ENCODE measurements around the gene C19orf33. TPM values are rescaled to one million over a fixed set of nuclear protein-coding genes. Genes with fewer than 3 reads are reported as not detected.

The C19orf33 gene
- total RNA-seq, 1 donor from 2014 or later, result not detected

- no peak for DNase-seq (ENCODE audit: low spot score)
- Mint-ChIP-seq H3K4me1 (ENCODE audit: low read depth) (peaks cover 11% of the 10 kb centered on the region), H3K9me3 (no peaks in the 10 kb centered on the region), H3K27me3 (ENCODE audit: insufficient read depth) (no peaks in the 10 kb centered on the region), H3K36me3 (ENCODE audit: low read depth) (peaks cover 25% of the 10 kb centered on the region), H3K27ac (no peak overlapping the region), H3K4me3 (no peak overlapping the region)
- intact Hi-C loops (cut with micrococcal nuclease), result no loop called here
These were observed 3.5 kb downstream of the C19orf33 start for GRCh38 chr19:38307597-38307996.

- DNase-seq (ENCODE audit: low spot score), result no peak
- Mint-ChIP-seq H3K4me1 (ENCODE audit: low read depth) (peaks cover 12% of the 10 kb centered on the region), H3K27me3 (ENCODE audit: insufficient read depth) (no peaks in the 10 kb centered on the region), H3K36me3 (ENCODE audit: low read depth) (peaks cover 25% of the 10 kb centered on the region), H3K27ac (no peak overlapping the region), H3K9me3 (no peaks in the 10 kb centered on the region), H3K4me3 (no peak overlapping the region)
- intact Hi-C loops (cut with micrococcal nuclease), result no loop called here
These were observed 4.1 kb downstream of the C19orf33 start for GRCh38 chr19:38308006-38308766.

GRCh38 chr19:38308926-38309614 lies 5.0 kb downstream of the C19orf33 start:
- no peak for DNase-seq (ENCODE audit: low spot score)
- Mint-ChIP-seq H3K27me3 (ENCODE audit: insufficient read depth) (no peaks in the 10 kb centered on the region), H3K27ac (no peak overlapping the region), H3K4me3 (no peak overlapping the region), H3K9me3 (no peaks in the 10 kb centered on the region), H3K4me1 (ENCODE audit: low read depth) (peaks cover 17% of the 10 kb centered on the region), H3K36me3 (ENCODE audit: low read depth) (peaks cover 27% of the 10 kb centered on the region)
- intact Hi-C loops (cut with micrococcal nuclease), result no loop called here

- intact Hi-C loops (cut with micrococcal nuclease), result no loop called here
- no peak overlapping the region for H3K27ac Mint-ChIP-seq
- H3K27me3 Mint-ChIP-seq (ENCODE audit: insufficient read depth), result no peaks in the 10 kb centered on the region
- no peak overlapping the region for H3K4me3 Mint-ChIP-seq
- peaks cover 17% of the 10 kb centered on the region for H3K4me1 Mint-ChIP-seq (ENCODE audit: low read depth)
- no peak for DNase-seq (ENCODE audit: low spot score)
- peaks cover 27% of the 10 kb centered on the region for H3K36me3 Mint-ChIP-seq (ENCODE audit: low read depth)
- no peaks in the 10 kb centered on the region for H3K9me3 Mint-ChIP-seq
These were observed 5.7 kb downstream of the C19orf33 start for GRCh38 chr19:38309615-38310278.

GRCh38 chr19:38310279-38310670 lies 6.2 kb downstream of the C19orf33 start:
- Mint-ChIP-seq H3K27ac (no peak overlapping the region), H3K36me3 (ENCODE audit: low read depth) (peaks cover 27% of the 10 kb centered on the region), H3K9me3 (no peaks in the 10 kb centered on the region), H3K4me3 (no peak overlapping the region), H3K27me3 (ENCODE audit: insufficient read depth) (no peaks in the 10 kb centered on the region), H3K4me1 (ENCODE audit: low read depth) (peaks cover 23% of the 10 kb centered on the region)
- no peak for DNase-seq (ENCODE audit: low spot score)
- intact Hi-C loops (cut with micrococcal nuclease), result no loop called here

GRCh38 chr19:38310986-38311385 lies 6.9 kb downstream of the C19orf33 start:
- DNase-seq (ENCODE audit: low spot score), result no peak
- H3K4me1 Mint-ChIP-seq (ENCODE audit: low read depth), result peaks cover 24% of the 10 kb centered on the region
- peaks cover 27% of the 10 kb centered on the region for H3K36me3 Mint-ChIP-seq (ENCODE audit: low read depth)
- no peaks in the 10 kb centered on the region for H3K9me3 Mint-ChIP-seq
- intact Hi-C loops (cut with micrococcal nuclease), result no loop called here
- no peak overlapping the region for H3K4me3 Mint-ChIP-seq
- no peaks in the 10 kb centered on the region for H3K27me3 Mint-ChIP-seq (ENCODE audit: insufficient read depth)
- H3K27ac Mint-ChIP-seq, result no peak overlapping the region

GRCh38 chr19:38315657-38316476 lies 11.8 kb downstream of the C19orf33 start, which contains the start of gene YIF1B:
Gene YIF1B (minus strand): TSS chr19:38315947. CDS start chr19:38315917, 30 bp downstream.
- H3K9me3 Mint-ChIP-seq, result no peaks in the 10 kb centered on the region
- intact Hi-C loops (cut with micrococcal nuclease), result loop anchor here (1.0 to 5.0 kb wide), 8 partner anchors 19 to 536 kb away; partner anchors contain the start of genes CATSPERG, PSMD8, SPINT2 and WDR87
- H3K27ac Mint-ChIP-seq, result peak within 1 kb of the TSS; percentile 96
- peak; percentile 94 for DNase-seq (ENCODE audit: low spot score)
- H3K36me3 Mint-ChIP-seq (ENCODE audit: low read depth), result peaks cover 10% of the 10 kb centered on the region
- H3K4me3 Mint-ChIP-seq, result peak within 1 kb of the TSS; percentile 85
- H3K27me3 Mint-ChIP-seq (ENCODE audit: insufficient read depth), result no peaks in the 10 kb centered on the region
- peaks cover 46% of the 10 kb centered on the region for H3K4me1 Mint-ChIP-seq (ENCODE audit: low read depth)

- Mint-ChIP-seq H3K27me3 (ENCODE audit: insufficient read depth) (no peaks in the 10 kb centered on the region), H3K9me3 (no peaks in the 10 kb centered on the region), H3K4me1 (ENCODE audit: low read depth) (peaks cover 51% of the 10 kb centered on the region), H3K4me3 (peak overlapping the region; percentile 85), H3K36me3 (ENCODE audit: low read depth) (peaks cover 8% of the 10 kb centered on the region), H3K27ac (peak overlapping the region; percentile 96)
- intact Hi-C loops (cut with micrococcal nuclease), result loop anchor here (1.0 to 5.0 kb wide), 6 partner anchors 19 to 536 kb away; partner anchors contain the start of genes CATSPERG, PSMD8 and SPINT2
- DNase-seq (ENCODE audit: low spot score), result no peak
These were observed 12.5 kb downstream of the C19orf33 start for GRCh38 chr19:38316477-38317067.

GRCh38 chr19:38317104-38317612 lies 13.1 kb downstream of the C19orf33 start:
- H3K27me3 Mint-ChIP-seq (ENCODE audit: insufficient read depth), result no peaks in the 10 kb centered on the region
- peak overlapping the region; percentile 96 for H3K27ac Mint-ChIP-seq
- peak overlapping the region; percentile 85 for H3K4me3 Mint-ChIP-seq
- peak; percentile 30 for DNase-seq (ENCODE audit: low spot score)
- peaks cover 8% of the 10 kb centered on the region for H3K36me3 Mint-ChIP-seq (ENCODE audit: low read depth)
- intact Hi-C loops (cut with micrococcal nuclease), result loop anchor here (5.0 kb wide), 1 partner anchor 535 kb away; no protein-coding TSS in a partner anchor
- peaks cover 57% of the 10 kb centered on the region for H3K4me1 Mint-ChIP-seq (ENCODE audit: low read depth)
- H3K9me3 Mint-ChIP-seq, result no peaks in the 10 kb centered on the region

- Mint-ChIP-seq H3K27ac (no peak overlapping the region), H3K27me3 (ENCODE audit: insufficient read depth) (no peaks in the 10 kb centered on the region), H3K4me1 (ENCODE audit: low read depth) (peaks cover 60% of the 10 kb centered on the region), H3K9me3 (no peaks in the 10 kb centered on the region), H3K4me3 (peak overlapping the region; percentile 86), H3K36me3 (ENCODE audit: low read depth) (peaks cover 6% of the 10 kb centered on the region)
- intact Hi-C loops (cut with micrococcal nuclease), result loop anchor here (5.0 kb wide), 1 partner anchor 534 kb away; no protein-coding TSS in a partner anchor
- DNase-seq (ENCODE audit: low spot score), result no peak
These were observed 14.6 kb downstream of the C19orf33 start for GRCh38 chr19:38318660-38319059.

GRCh38 chr19:38319421-38320258 lies 15.6 kb downstream of the C19orf33 start, which contains the start of gene KCNK6:
Gene KCNK6 (plus strand): TSS chr19:38319845. CDS start chr19:38319951, 106 bp downstream.
- Mint-ChIP-seq H3K4me1 (ENCODE audit: low read depth) (peaks cover 56% of the 10 kb centered on the region), H3K9me3 (no peaks in the 10 kb centered on the region), H3K4me3 (peak within 1 kb of the TSS; percentile 86), H3K27ac (peak within 1 kb of the TSS; percentile 71), H3K27me3 (ENCODE audit: insufficient read depth) (no peaks in the 10 kb centered on the region), H3K36me3 (ENCODE audit: low read depth) (peaks cover 6% of the 10 kb centered on the region)
- DNase-seq (ENCODE audit: low spot score), result peak; percentile 52
- intact Hi-C loops (cut with micrococcal nuclease), result loop anchor here (5.0 kb wide), 1 partner anchor 533 kb away; no protein-coding TSS in a partner anchor

Measured in activated T-helper 1 cell treated with anti-CD3 and anti-CD28 coated beads, Interleukin-12 subunit alpha, Interleukin-12 subunit beta, Interleukin-2, Interleukin-4 antibody, amounts not matched to agents 30 ng/mL and 10 ng/mL and 1 ng/mL, durations not matched to agents 14 hours and 24 hours and 36 hours (primary cell).